Measurements from ENCODE around the gene ZPBP. TPM values are rescaled to one million over a fixed set of nuclear protein-coding genes. Genes with fewer than 3 reads are reported as not detected.

The ZPBP gene
- total RNA-seq, 1 experiment from 2014 or later, result not detected

GRCh38 chr7:49893131-49893530 is 199.9 kb downstream of the ZPBP start:
- no peak overlapping the region for H3K27ac ChIP-seq (ENCODE audit: low read length)
- ChIA-PET POLR2A (no interaction called here), CTCF (no interaction called here)
- no peaks in the 10 kb centered on the region for H3K36me3 ChIP-seq (ENCODE audit: control insufficient read depth, insufficient read depth, low read length)
- intact Hi-C loops (cut with micrococcal nuclease; ENCODE audit: unreplicated experiment) (no loop called here), in situ Hi-C loops (cut with HindIII; ENCODE audit: low pct_unique_long_range_greater_than_20kb, low sequenced_read_pairs) (no loop called here)
- TF ChIP-seq, protein P1, sequence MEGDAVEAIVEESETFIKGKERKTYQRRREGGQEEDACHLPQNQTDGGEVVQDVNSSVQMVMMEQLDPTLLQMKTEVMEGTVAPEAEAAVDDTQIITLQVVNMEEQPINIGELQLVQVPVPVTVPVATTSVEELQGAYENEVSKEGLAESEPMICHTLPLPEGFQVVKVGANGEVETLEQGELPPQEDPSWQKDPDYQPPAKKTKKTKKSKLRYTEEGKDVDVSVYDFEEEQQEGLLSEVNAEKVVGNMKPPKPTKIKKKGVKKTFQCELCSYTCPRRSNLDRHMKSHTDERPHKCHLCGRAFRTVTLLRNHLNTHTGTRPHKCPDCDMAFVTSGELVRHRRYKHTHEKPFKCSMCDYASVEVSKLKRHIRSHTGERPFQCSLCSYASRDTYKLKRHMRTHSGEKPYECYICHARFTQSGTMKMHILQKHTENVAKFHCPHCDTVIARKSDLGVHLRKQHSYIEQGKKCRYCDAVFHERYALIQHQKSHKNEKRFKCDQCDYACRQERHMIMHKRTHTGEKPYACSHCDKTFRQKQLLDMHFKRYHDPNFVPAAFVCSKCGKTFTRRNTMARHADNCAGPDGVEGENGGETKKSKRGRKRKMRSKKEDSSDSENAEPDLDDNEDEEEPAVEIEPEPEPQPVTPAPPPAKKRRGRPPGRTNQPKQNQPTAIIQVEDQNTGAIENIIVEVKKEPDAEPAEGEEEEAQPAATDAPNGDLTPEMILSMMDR (IDR thresholded peaks at IDR 0.05), result no peak
- TF ChIP-seq SIN3A (IDR thresholded peaks at IDR 0.05; ENCODE audit: borderline replicate concordance, insufficient read depth, low read depth, low read length) (no peak), REST (IDR thresholded peaks at IDR 0.05; ENCODE audit: insufficient read depth in 1 of 2, low read depth in 2 of 2, low read length in 1 of 2) (no peak), TCF7L2 (IDR thresholded peaks at IDR 0.05; ENCODE audit: low read depth, low read length) (no peak), POLR2AphosphoS5 (IDR thresholded peaks at IDR 0.05; ENCODE audit: low read depth, low read length) (no peak)
- ATAC-seq (no peak), DNase-seq (ENCODE audit: low read depth, low spot score) (no peak)
- no peaks in the 10 kb centered on the region for H3K27me3 ChIP-seq (ENCODE audit: control insufficient read depth, insufficient read depth, low read length)
- H3K4me1 ChIP-seq (ENCODE audit: control insufficient read depth, insufficient read depth, low read length), result no peaks in the 10 kb centered on the region
- no TSS peak for BruUV-seq (replicated peaks)
- H3K9me3 ChIP-seq (ENCODE audit: control insufficient read depth, insufficient read depth, low read depth, low read length), result no peaks in the 10 kb centered on the region
- no peak overlapping the region for H3K4me3 ChIP-seq (ENCODE audit: low read depth in 2 of 2, low read length in 2 of 2)

GRCh38 chr7:49892481-49892880 is 200.6 kb downstream of the ZPBP start:
- no peak overlapping the region for H3K4me3 ChIP-seq (ENCODE audit: low read depth in 2 of 2, low read length in 2 of 2)
- ChIA-PET POLR2A (no interaction called here), CTCF (no interaction called here)
- no peaks in the 10 kb centered on the region for H3K4me1 ChIP-seq (ENCODE audit: control insufficient read depth, insufficient read depth, low read length)
- BruUV-seq (replicated peaks), result no TSS peak
- ATAC-seq (no peak), DNase-seq (ENCODE audit: low read depth, low spot score) (no peak)
- in situ Hi-C loops (cut with HindIII; ENCODE audit: low pct_unique_long_range_greater_than_20kb, low sequenced_read_pairs) (no loop called here), intact Hi-C loops (cut with micrococcal nuclease; ENCODE audit: unreplicated experiment) (no loop called here)
- H3K9me3 ChIP-seq (ENCODE audit: control insufficient read depth, insufficient read depth, low read depth, low read length), result no peaks in the 10 kb centered on the region
- H3K36me3 ChIP-seq (ENCODE audit: control insufficient read depth, insufficient read depth, low read length), result no peaks in the 10 kb centered on the region
- no peaks in the 10 kb centered on the region for H3K27me3 ChIP-seq (ENCODE audit: control insufficient read depth, insufficient read depth, low read length)
- no peak overlapping the region for H3K27ac ChIP-seq (ENCODE audit: low read length)
- no peak for TF ChIP-seq REST (IDR thresholded peaks at IDR 0.05; ENCODE audit: insufficient read depth in 1 of 2, low read depth in 2 of 2, low read length in 1 of 2)
- TF ChIP-seq, protein P1 (IDR thresholded peaks at IDR 0.05), result no peak
- TF ChIP-seq POLR2AphosphoS5 (IDR thresholded peaks at IDR 0.05; ENCODE audit: low read depth, low read length), result no peak
- TF ChIP-seq TCF7L2 (IDR thresholded peaks at IDR 0.05; ENCODE audit: low read depth, low read length), result no peak
- no peak for TF ChIP-seq SIN3A (IDR thresholded peaks at IDR 0.05; ENCODE audit: borderline replicate concordance, insufficient read depth, low read depth, low read length)

Other genes with a start within 250 kb of the ZPBP start
- 0.77 TPM for gene IKZF1, start 211.5 kb upstream of the ZPBP start, total RNA-seq (2021; ENCODE audit: unreplicated experiment)

Measured in Panc1 (cell line).